ENCODE results near the gene SERPINE1. TPM values are rescaled to one million over a fixed set of nuclear protein-coding genes. Genes with fewer than 3 reads are reported as not detected.

Gene SERPINE1
- total and polyA plus RNA-seq, 2 of the 13 experiments (the other 11 are each of a cell fraction or from before 2014, with no cell fraction given) = 21.2 to 1,576 TPM

- TF ChIP-seq FOXM1 (CRISPR knock-in tag; IDR thresholded peaks at IDR 0.05) (peak; percentile 94), ZNF619 (CRISPR knock-in tag; IDR thresholded peaks at IDR 0.05) (no peak), HMGA1 (CRISPR knock-in tag; conservative IDR thresholded peaks at IDR 0.05) (no peak), HOXA9 (CRISPR knock-in tag; IDR thresholded peaks at IDR 0.05; ENCODE audit: borderline replicate concordance) (peak; percentile 97), ZMYM3 (CRISPR knock-in tag; IDR thresholded peaks at IDR 0.05) (peak; percentile 62; the same call in 1 of the 2 replicates), ZNF572 (CRISPR knock-in tag; IDR thresholded peaks at IDR 0.05) (no peak), KIAA2018 (CRISPR knock-in tag; IDR thresholded peaks at IDR 0.05; ENCODE audit: borderline replicate concordance) (no peak), ZNF101 (CRISPR knock-in tag; IDR thresholded peaks at IDR 0.05; ENCODE audit: borderline replicate concordance, low read depth) (peak; percentile 76; the same call in 1 of the 2 replicates), SMAD1 (CRISPR knock-in tag; IDR thresholded peaks at IDR 0.05; ENCODE audit: borderline replicate concordance, low read depth) (0 out of 2 replicates have a peak, but pooled peaks have one; percentile 43), MAFF (IDR thresholded peaks at IDR 0.05; ENCODE audit: low read depth, low read length) (no peak)
- TF ChIP-seq, protein P1, sequence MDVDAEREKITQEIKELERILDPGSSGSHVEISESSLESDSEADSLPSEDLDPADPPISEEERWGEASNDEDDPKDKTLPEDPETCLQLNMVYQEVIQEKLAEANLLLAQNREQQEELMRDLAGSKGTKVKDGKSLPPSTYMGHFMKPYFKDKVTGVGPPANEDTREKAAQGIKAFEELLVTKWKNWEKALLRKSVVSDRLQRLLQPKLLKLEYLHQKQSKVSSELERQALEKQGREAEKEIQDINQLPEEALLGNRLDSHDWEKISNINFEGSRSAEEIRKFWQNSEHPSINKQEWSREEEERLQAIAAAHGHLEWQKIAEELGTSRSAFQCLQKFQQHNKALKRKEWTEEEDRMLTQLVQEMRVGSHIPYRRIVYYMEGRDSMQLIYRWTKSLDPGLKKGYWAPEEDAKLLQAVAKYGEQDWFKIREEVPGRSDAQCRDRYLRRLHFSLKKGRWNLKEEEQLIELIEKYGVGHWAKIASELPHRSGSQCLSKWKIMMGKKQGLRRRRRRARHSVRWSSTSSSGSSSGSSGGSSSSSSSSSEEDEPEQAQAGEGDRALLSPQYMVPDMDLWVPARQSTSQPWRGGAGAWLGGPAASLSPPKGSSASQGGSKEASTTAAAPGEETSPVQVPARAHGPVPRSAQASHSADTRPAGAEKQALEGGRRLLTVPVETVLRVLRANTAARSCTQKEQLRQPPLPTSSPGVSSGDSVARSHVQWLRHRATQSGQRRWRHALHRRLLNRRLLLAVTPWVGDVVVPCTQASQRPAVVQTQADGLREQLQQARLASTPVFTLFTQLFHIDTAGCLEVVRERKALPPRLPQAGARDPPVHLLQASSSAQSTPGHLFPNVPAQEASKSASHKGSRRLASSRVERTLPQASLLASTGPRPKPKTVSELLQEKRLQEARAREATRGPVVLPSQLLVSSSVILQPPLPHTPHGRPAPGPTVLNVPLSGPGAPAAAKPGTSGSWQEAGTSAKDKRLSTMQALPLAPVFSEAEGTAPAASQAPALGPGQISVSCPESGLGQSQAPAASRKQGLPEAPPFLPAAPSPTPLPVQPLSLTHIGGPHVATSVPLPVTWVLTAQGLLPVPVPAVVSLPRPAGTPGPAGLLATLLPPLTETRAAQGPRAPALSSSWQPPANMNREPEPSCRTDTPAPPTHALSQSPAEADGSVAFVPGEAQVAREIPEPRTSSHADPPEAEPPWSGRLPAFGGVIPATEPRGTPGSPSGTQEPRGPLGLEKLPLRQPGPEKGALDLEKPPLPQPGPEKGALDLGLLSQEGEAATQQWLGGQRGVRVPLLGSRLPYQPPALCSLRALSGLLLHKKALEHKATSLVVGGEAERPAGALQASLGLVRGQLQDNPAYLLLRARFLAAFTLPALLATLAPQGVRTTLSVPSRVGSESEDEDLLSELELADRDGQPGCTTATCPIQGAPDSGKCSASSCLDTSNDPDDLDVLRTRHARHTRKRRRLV (CRISPR knock-in tag; IDR thresholded peaks at IDR 0.05) = peak; percentile 94
- TF ChIP-seq, protein P2, sequence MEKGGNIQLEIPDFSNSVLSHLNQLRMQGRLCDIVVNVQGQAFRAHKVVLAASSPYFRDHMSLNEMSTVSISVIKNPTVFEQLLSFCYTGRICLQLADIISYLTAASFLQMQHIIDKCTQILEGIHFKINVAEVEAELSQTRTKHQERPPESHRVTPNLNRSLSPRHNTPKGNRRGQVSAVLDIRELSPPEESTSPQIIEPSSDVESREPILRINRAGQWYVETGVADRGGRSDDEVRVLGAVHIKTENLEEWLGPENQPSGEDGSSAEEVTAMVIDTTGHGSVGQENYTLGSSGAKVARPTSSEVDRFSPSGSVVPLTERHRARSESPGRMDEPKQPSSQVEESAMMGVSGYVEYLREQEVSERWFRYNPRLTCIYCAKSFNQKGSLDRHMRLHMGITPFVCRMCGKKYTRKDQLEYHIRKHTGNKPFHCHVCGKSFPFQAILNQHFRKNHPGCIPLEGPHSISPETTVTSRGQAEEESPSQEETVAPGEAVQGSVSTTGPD (CRISPR knock-in tag; IDR thresholded peaks at IDR 0.05) = no peak
Measured at GRCh38 chr7:101165075-101165957, 38.4 kb downstream of the SERPINE1 start, which contains the start of gene VGF (continued).

All from HepG2 (cell line).